OCI-LY3 (cell line): Measurements from ENCODE around the gene GALNT1.

ENCODE experiments used
- EZH2phosphoT487 ChIP-seq: fragments of 200-600 bp; shearing (Covaris generic); IDR thresholded peaks from 2 replicates; pipeline ENCODE4 v1.6.1; 2018; ENCODE audit warnings: antibody characterized with exemption, mixed run types, low read depth
- TF ChIP-seq, protein P1 (sequence below): fragments of 200-600, 300-600 bp; sonication (generic); IDR thresholded peaks from 2 replicates; pipeline ENCODE4 v1.5.1; 2014; ENCODE audit warnings: antibody characterized with exemption, low read length, low read depth

DNA sequence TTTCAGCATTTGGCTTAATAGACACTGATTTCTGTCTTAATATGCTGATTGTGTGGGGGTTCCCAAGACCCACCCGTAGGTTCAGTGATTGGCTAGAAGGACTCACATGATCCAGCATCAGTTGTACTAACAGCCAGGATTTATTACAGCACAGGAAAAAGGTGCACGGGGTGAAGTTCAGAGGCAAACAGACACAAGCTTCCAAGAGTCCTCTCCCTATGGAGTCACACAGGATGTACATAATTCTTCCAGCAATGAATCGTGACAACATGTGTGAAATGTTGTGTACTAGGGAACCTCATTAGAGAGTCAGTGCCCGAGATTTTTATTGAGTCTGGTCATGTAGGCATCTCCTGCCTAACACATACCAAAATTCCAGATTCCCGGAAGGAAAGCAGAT is 52.8 kb downstream of the GALNT1 start:
- TF ChIP-seq EZH2phosphoT487: no peak
- TF ChIP-seq, protein P1, sequence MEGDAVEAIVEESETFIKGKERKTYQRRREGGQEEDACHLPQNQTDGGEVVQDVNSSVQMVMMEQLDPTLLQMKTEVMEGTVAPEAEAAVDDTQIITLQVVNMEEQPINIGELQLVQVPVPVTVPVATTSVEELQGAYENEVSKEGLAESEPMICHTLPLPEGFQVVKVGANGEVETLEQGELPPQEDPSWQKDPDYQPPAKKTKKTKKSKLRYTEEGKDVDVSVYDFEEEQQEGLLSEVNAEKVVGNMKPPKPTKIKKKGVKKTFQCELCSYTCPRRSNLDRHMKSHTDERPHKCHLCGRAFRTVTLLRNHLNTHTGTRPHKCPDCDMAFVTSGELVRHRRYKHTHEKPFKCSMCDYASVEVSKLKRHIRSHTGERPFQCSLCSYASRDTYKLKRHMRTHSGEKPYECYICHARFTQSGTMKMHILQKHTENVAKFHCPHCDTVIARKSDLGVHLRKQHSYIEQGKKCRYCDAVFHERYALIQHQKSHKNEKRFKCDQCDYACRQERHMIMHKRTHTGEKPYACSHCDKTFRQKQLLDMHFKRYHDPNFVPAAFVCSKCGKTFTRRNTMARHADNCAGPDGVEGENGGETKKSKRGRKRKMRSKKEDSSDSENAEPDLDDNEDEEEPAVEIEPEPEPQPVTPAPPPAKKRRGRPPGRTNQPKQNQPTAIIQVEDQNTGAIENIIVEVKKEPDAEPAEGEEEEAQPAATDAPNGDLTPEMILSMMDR: no peak
